CD14-positive monocyte (primary cell): ENCODE measurements around the gene PABPN1L. TPM values are rescaled to one million over a fixed set of nuclear protein-coding genes. Genes with fewer than 3 reads are reported as not detected.

Experiments used
- DNase-seq, 3 donors: peaks; one replicate each; pipeline ENCODE4 v3.0.0-alpha.2; 2011 to 2022
- H2AFZ ChIP-seq: 2 replicates; pipeline ENCODE4 v1.6.0; 2012; ENCODE audit warnings: mild to moderate bottlenecking, low read depth, low read length, inconsistent platforms; ENCODE audit not compliant: insufficient read depth, poor library complexity, severe bottlenecking
- H3K27ac ChIP-seq, 2 donors: 1 replicate in 1 of 2; 2 replicates in 1 of 2; pipeline ENCODE4 v1.5.1; 2012 to 2013; ENCODE audit warnings: low read length in 2 of 2, control low read depth in 1 of 2, inconsistent platforms in 1 of 2, low read depth in 1 of 2, mild to moderate bottlenecking in 1 of 2
- H3K27me3 ChIP-seq, 2 donors: one replicate each; pipeline versions ENCODE4 v1.6.0 to v1.6.1; 2011 to 2013; ENCODE audit warnings: low read length in 2 of 2; ENCODE audit not compliant: control insufficient read depth in 2 of 2, insufficient read depth in 2 of 2
- H3K36me3 ChIP-seq, 2 donors: replicated peaks in 1 of 2; 1 replicate in 1 of 2; 2 replicates in 1 of 2; pipeline versions ENCODE4 v1.5.1 to v1.6.1; 2012 to 2013; ENCODE audit warnings: low read length in 2 of 2, control low read depth in 1 of 2, inconsistent platforms in 1 of 2, mild to moderate bottlenecking in 1 of 2; ENCODE audit not compliant: insufficient read depth in 2 of 2, control insufficient read depth in 1 of 2
- H3K4me1 ChIP-seq, 2 donors: 1 replicate in 1 of 2; 2 replicates in 1 of 2; pipeline versions ENCODE4 v1.5.1 to v1.6.1; 2012 to 2013; ENCODE audit warnings: low read length in 2 of 2, control low read depth in 1 of 2, inconsistent platforms in 1 of 2, mild to moderate bottlenecking in 1 of 2, moderate library complexity in 1 of 2; ENCODE audit not compliant: insufficient read depth in 2 of 2, control insufficient read depth in 1 of 2
- H3K4me2 ChIP-seq: replicated peaks from 2 replicates; pipeline ENCODE3; 2012; ENCODE audit warnings: low read length, moderate library complexity, mild to moderate bottlenecking; ENCODE audit not compliant: poor library complexity, severe bottlenecking; ENCODE audit errors: extremely low read depth
- H3K4me3 ChIP-seq, 3 experiments: fragments of 200-600 bp in 1 of 3; sonication (generic) in 1 of 3; replicated peaks in 1 of 3; 1 replicate in 2 of 3; 2 replicates in 1 of 3; pipeline ENCODE4 v1.5.1; 2011 to 2013; ENCODE audit warnings: low read length in 3 of 3, mild to moderate bottlenecking in 3 of 3, control low read depth in 2 of 3, low read depth in 2 of 3, inconsistent platforms in 1 of 3, moderate library complexity in 1 of 3
- H3K79me2 ChIP-seq: 2 replicates; pipeline ENCODE4 v1.6.0; 2012; ENCODE audit warnings: mild to moderate bottlenecking, control low read depth, inconsistent platforms, low read length, moderate library complexity; ENCODE audit not compliant: insufficient read depth
- H3K9ac ChIP-seq: 2 replicates; pipeline ENCODE4 v1.6.0; 2017; ENCODE audit warnings: low read length, mild to moderate bottlenecking; ENCODE audit not compliant: insufficient read depth, poor library complexity, severe bottlenecking
- H3K9me3 ChIP-seq, 2 donors: replicated peaks in 1 of 2; 1 replicate in 1 of 2; 2 replicates in 1 of 2; pipeline versions ENCODE4 v1.5.1 to v1.6.1; 2012 to 2013; ENCODE audit warnings: low read length in 2 of 2, control low read depth in 1 of 2; ENCODE audit not compliant: control insufficient read depth in 1 of 2, insufficient read depth in 1 of 2
- H4K20me1 ChIP-seq: 2 replicates; pipeline ENCODE4 v1.6.0; 2012; ENCODE audit warnings: mild to moderate bottlenecking, low read length, control low read depth, moderate library complexity; ENCODE audit not compliant: insufficient read depth
- H3K27ac Mint-ChIP-seq, 7 donors: one replicate each; pipeline ENCODE4 v1.8.0; 2020; ENCODE audit warnings: mild to moderate bottlenecking in 7 of 7, mixed read lengths in 7 of 7, moderate library complexity in 6 of 7, inconsistent platforms in 2 of 7
- H3K27me3 Mint-ChIP-seq, 3 donors: one replicate each; pipeline ENCODE4 v1.8.0; 2021 to 2022; ENCODE audit warnings: low read depth in 3 of 3, mild to moderate bottlenecking in 3 of 3, mixed read lengths in 3 of 3, moderate library complexity in 3 of 3, inconsistent platforms in 1 of 3
- H3K36me3 Mint-ChIP-seq, 2 donors: one replicate each; pipeline ENCODE4 v1.8.0; 2020; ENCODE audit warnings: mixed read lengths in 2 of 2, inconsistent platforms in 1 of 2, mild to moderate bottlenecking in 1 of 2
- H3K4me1 Mint-ChIP-seq: one replicate; pipeline ENCODE4 v1.8.0; 2020; ENCODE audit warnings: mild to moderate bottlenecking, mixed read lengths
- H3K4me3 Mint-ChIP-seq, 2 donors: one replicate each; pipeline ENCODE4 v1.8.0; 2020; ENCODE audit warnings: mild to moderate bottlenecking in 2 of 2, mixed read lengths in 2 of 2, moderate library complexity in 1 of 2
- H3K9me3 Mint-ChIP-seq, 7 donors: one replicate each; pipeline ENCODE4 v1.8.0; 2020 to 2022; ENCODE audit warnings: mixed read lengths in 7 of 7, mild to moderate bottlenecking in 6 of 7, moderate library complexity in 6 of 7, inconsistent platforms in 2 of 7
- WGBS: methylation state at CpG from one replicate; pipeline ENCODE4 v1.1.5; 2013; ENCODE audit warnings: missing lambda C conversion rate; ENCODE audit not compliant: insufficient coverage; 5-methylcytosine and 5-hydroxymethylcytosine counted together
- intact Hi-C, 2 donors: fragments of 100-400 bp; cut with micrococcal nuclease; formaldehyde crosslinking; loops; one replicate each; pipeline versions ENCODE4 v1.15.0 to v1.15.1; 2023
- polyA plus RNA-seq, 3 donors: library from polyadenylated mRNA; depleted of rRNA in 1 of 3; unstranded in 2 of 3; stranded (reverse) in 1 of 3; fragments of 300-500 nt in 2 of 3; fragments of >200 nt in 1 of 3; fragmentation: Illumina TruSeq in 2 of 3; gene quantifications; 1 replicate in 2 of 3; 2 replicates in 1 of 3; pipeline ENCODE4 v1.2.3, GENCODE V29; 2012 to 2021
- TF ChIP-seq, protein P1 (sequence below): fragments of 200-600 bp; IDR thresholded peaks from one replicate; pipeline ENCODE4 v1.8.0; 2022; ENCODE audit warnings: antibody characterized with exemption, mild to moderate bottlenecking

The PABPN1L gene
- polyA plus RNA-seq, 3 donors = 0.39 TPM; not detected in 2

DNA sequence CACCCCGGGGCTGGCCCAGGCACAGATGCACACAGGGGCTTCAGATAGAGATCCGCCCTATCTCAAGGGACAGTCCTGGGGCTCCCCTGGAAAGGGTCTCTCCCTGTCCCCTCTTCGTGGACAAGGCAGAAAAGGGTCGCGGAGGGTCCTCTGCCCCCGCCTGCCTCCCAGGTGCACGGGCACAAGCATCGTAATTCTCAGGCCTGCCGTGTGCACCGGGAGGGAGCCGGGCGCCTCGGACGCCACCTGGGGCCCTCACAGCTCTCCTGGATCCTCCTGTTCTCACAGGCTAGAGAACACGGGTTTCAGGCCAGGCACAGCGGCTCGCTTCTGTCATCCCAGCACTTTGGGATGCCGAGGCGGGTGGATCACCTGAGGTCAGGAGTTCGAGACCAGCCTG is 11.9 kb upstream of the PABPN1L start:
- Histone ChIP-seq H3K36me3 (peaks cover 71 to 92% of the 10 kb centered on the region in 2 donors), H3K4me1 (no peaks in the 10 kb centered on the region), H4K20me1 (peaks cover 98% of the 10 kb centered on the region), H3K79me2 (no peaks in the 10 kb centered on the region), H2AFZ (no peak overlapping the region), H3K27ac (no peak overlapping the region), H3K9ac (no peak overlapping the region), H3K4me3 (no peak overlapping the region), H3K4me2 (no peak overlapping the region), H3K27me3 (no peaks in the 10 kb centered on the region), H3K9me3 (peaks cover 0 to 7% of the 10 kb centered on the region in 2 donors)
- intact Hi-C loops = no loop called here
- WGBS = 99% methylated on average over 20 of the region's 20 CpGs
- peaks cover 0 to 9% (median 2%) of the 10 kb centered on the region in 7 donors for H3K9me3 Mint-ChIP-seq
- no peak for DNase-seq
- H3K4me3 Mint-ChIP-seq = no peak overlapping the region
- H3K27me3 Mint-ChIP-seq = peaks cover 0 to 5% (median 0%) of the 10 kb centered on the region in 3 donors
- TF ChIP-seq, protein P1, sequence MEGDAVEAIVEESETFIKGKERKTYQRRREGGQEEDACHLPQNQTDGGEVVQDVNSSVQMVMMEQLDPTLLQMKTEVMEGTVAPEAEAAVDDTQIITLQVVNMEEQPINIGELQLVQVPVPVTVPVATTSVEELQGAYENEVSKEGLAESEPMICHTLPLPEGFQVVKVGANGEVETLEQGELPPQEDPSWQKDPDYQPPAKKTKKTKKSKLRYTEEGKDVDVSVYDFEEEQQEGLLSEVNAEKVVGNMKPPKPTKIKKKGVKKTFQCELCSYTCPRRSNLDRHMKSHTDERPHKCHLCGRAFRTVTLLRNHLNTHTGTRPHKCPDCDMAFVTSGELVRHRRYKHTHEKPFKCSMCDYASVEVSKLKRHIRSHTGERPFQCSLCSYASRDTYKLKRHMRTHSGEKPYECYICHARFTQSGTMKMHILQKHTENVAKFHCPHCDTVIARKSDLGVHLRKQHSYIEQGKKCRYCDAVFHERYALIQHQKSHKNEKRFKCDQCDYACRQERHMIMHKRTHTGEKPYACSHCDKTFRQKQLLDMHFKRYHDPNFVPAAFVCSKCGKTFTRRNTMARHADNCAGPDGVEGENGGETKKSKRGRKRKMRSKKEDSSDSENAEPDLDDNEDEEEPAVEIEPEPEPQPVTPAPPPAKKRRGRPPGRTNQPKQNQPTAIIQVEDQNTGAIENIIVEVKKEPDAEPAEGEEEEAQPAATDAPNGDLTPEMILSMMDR = no peak
- no peak overlapping the region for H3K27ac Mint-ChIP-seq
- no peaks in the 10 kb centered on the region for H3K4me1 Mint-ChIP-seq
- H3K36me3 Mint-ChIP-seq = peaks cover 55 to 85% of the 10 kb centered on the region in 2 donors

DNA sequence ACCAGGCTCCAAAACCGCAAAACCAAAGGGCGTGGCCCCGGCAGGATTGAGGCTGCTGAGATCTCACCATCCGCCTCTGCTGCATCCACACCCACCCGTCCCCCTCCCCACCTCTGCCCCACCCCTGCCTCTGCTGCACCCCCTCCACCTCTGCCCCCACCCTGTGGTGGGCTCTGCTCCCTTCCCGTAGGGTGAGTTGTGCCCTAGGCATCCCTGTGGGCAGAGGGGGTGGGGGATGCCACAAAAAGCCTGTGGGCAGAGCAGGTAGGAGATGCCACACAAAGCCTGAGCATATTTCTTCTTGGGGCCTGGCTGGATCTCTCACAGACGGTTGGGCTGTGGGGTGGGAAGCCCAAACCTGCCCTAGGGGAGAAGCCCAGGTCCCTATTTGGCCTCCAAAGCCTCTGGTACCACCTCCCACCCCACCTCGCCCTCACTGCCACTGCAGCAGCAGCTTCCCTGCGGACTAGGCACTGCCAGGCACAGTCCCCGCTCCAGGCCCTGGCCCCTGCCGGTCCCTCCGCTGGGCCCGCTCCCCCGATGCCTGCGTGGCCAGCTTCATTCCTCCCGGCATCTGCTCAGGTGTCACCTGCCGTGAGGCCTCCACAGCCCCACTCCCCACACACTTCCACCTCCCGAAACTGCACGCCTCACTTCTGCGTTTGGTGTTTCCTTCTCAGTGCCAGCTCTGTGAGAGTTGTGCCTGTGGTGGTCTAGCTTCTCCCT is 11.3 kb upstream of the PABPN1L start:
- Histone ChIP-seq H4K20me1 (peaks cover 98% of the 10 kb centered on the region), H3K27me3 (no peaks in the 10 kb centered on the region), H3K9me3 (peaks cover 0 to 5% of the 10 kb centered on the region in 2 donors), H3K27ac (no peak overlapping the region), H3K9ac (no peak overlapping the region), H3K4me2 (no peak overlapping the region), H3K4me1 (no peaks in the 10 kb centered on the region), H3K4me3 (no peak overlapping the region), H2AFZ (no peak overlapping the region), H3K79me2 (no peaks in the 10 kb centered on the region), H3K36me3 (peaks cover 64 to 86% of the 10 kb centered on the region in 2 donors)
- no peak overlapping the region for H3K4me3 Mint-ChIP-seq
- peaks cover 0 to 8% (median 2%) of the 10 kb centered on the region in 7 donors for H3K9me3 Mint-ChIP-seq
- H3K4me1 Mint-ChIP-seq = no peaks in the 10 kb centered on the region
- peaks cover 0 to 5% (median 0%) of the 10 kb centered on the region in 3 donors for H3K27me3 Mint-ChIP-seq
- peaks cover 49 to 78% of the 10 kb centered on the region in 2 donors for H3K36me3 Mint-ChIP-seq
- TF ChIP-seq, protein P1 = no peak
- intact Hi-C loops = no loop called here
- no peak overlapping the region for H3K27ac Mint-ChIP-seq
- WGBS = 91% methylated on average over 10 of the region's 20 CpGs
- DNase-seq = no peak
